Mucosa of descending colon (tissue), 3 donors: ENCODE data around the gene JPH3. TPM values are rescaled to one million over a fixed set of nuclear protein-coding genes. Genes with fewer than 3 reads are reported as not detected.

Experiments
- ATAC-seq: fragments of 200-7000 bp; cut with Tn5 transposase; one replicate; pipeline ENCODE4 v1.9.1; 2020; ENCODE audit warnings: mild to moderate bottlenecking, moderate library complexity
- DNase-seq, 3 donors: peaks; one replicate each; pipeline ENCODE4 v3.0.0-alpha.2; 2020
- H3K36me3 ChIP-seq: fragments of 200-600 bp; one replicate; pipeline ENCODE4 v1.8.0; 2021; ENCODE audit warnings: low read depth, mild to moderate bottlenecking
- H3K4me1 ChIP-seq: fragments of 200-600 bp; one replicate; pipeline ENCODE4 v1.8.0; 2021; ENCODE audit warnings: low read depth, mild to moderate bottlenecking
- H3K4me3 ChIP-seq: fragments of 200-600 bp; one replicate; pipeline ENCODE4 v1.8.0; 2021; ENCODE audit warnings: mild to moderate bottlenecking
- H3K9me3 ChIP-seq: fragments of 200-600 bp; one replicate; pipeline ENCODE4 v1.8.0; 2021; ENCODE audit warnings: mild to moderate bottlenecking
- intact Hi-C, 2 donors: fragments of 100-400 bp; cut with DNase I in 1 of 2; cut with micrococcal nuclease in 1 of 2; formaldehyde crosslinking; loops; one replicate each; pipeline versions ENCODE4 v1.11.0 to v1.11.1; 2022; cut with DNase I, micrococcal nuclease
- total RNA-seq, 3 donors: library from RNA; stranded (reverse); fragmentation: NEBNext Ultra II Directional in 2 of 3; extraction: Animal tissue kit (Norgen Biotek cat#: 25700) in 2 of 3; gene quantifications; one replicate each; pipeline versions ENCODE4 v1.2.1 to v1.2.4, GENCODE V29; 2021 to 2023
- TF ChIP-seq, protein P1 (sequence below): fragments of 200-600 bp; IDR thresholded peaks from one replicate; pipeline ENCODE4 v1.8.0; 2022; ENCODE audit warnings: antibody characterized with exemption, mild to moderate bottlenecking
- donor health status: DM: no; HTN: no; CAD: no; lungs with moderate emphysema.
- donor health status: DM: no; HTN: no; CAD: no.
- donor health status: DM: no; HTN: yes; CAD: no.

Gene JPH3
- total RNA-seq, 3 donors from 2014 or later = 0.17 to 2.1 (median 0.84) TPM

DNA sequence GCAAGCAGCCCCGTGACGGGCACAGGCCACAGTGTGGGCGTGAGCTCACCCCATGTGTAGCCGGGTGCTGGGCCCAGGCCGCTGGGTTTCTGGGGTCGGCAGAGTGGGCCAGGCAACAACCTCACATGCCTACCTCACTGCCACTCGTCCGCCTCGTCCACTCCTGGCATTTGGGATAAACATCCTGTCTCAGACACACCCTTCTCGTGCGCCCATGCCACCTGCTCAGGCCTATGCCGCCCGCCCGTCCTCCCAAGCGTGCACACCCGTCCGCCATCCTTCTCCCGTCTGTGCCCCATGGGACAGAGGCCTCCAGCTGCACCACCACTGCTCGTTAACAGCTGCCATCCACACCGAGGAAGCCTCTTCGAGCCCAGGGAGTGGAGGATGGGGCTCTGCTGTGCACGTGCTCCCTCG is 99.2 kb downstream of the JPH3 start:
- ATAC-seq = peak; percentile 19
- Histone ChIP-seq H3K4me3 (no peak overlapping the region), H3K9me3 (no peaks in the 10 kb centered on the region), H3K36me3 (no peaks in the 10 kb centered on the region), H3K4me1 (no peaks in the 10 kb centered on the region)
- TF ChIP-seq, protein P1, sequence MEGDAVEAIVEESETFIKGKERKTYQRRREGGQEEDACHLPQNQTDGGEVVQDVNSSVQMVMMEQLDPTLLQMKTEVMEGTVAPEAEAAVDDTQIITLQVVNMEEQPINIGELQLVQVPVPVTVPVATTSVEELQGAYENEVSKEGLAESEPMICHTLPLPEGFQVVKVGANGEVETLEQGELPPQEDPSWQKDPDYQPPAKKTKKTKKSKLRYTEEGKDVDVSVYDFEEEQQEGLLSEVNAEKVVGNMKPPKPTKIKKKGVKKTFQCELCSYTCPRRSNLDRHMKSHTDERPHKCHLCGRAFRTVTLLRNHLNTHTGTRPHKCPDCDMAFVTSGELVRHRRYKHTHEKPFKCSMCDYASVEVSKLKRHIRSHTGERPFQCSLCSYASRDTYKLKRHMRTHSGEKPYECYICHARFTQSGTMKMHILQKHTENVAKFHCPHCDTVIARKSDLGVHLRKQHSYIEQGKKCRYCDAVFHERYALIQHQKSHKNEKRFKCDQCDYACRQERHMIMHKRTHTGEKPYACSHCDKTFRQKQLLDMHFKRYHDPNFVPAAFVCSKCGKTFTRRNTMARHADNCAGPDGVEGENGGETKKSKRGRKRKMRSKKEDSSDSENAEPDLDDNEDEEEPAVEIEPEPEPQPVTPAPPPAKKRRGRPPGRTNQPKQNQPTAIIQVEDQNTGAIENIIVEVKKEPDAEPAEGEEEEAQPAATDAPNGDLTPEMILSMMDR = no peak
- DNase-seq = no peak
- intact Hi-C loops = no loop called here

DNA sequence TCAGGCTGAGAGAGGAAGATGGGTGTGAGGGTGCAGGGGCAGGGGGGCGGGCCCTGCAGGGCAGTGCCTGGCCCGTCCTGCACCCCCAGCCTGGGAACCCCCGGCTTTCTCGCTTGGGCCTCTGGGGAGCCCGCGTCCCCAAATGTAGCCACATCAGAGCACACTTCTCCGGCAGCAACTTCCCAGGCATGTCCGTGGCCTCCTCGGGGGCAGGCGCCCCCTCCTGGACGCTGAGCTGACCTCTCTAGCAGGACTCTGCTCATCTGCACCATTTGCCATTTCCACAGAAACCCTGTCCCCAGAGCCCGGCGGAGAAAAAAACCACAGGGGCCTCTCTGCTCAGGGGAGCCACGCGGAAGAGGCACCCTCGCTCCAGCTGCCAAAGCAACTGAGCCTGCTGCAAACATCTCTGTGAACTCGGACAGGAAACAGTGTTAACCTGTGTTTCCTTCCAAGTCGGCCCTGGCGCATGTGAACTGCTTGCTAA is 100.1 kb downstream of the JPH3 start:
- TF ChIP-seq, protein P1 = no peak
- peak in 2 of 3 donors; percentile 39 to 44 for DNase-seq
- intact Hi-C loops = no loop called here
- ATAC-seq = peak; percentile 34
- H3K4me3 ChIP-seq = no peak overlapping the region
- H3K4me1 ChIP-seq = no peaks in the 10 kb centered on the region
- no peaks in the 10 kb centered on the region for H3K36me3 ChIP-seq
- H3K9me3 ChIP-seq = no peaks in the 10 kb centered on the region

DNA sequence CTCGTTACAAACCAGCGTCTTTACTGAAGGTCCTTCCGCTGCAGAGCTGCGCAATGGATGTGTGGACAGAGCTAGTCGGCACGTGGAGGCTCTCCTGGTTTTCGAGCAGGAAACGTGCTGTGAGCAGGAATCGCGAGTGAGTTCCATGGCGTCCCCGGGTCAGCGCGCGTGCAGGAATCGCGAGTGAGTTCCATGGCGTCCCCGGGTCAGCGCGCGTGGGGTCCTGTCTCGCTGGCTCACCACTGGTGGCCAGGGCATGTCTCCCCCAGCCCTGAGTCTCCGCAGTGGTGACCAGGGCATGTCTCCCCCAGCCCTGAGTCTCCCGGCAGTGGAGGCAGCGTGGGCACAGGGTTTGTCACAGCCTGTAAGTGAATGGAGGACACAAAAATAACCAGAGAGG is 100.8 kb downstream of the JPH3 start:
- Histone ChIP-seq H3K36me3 (no peaks in the 10 kb centered on the region), H3K4me1 (no peaks in the 10 kb centered on the region), H3K9me3 (no peaks in the 10 kb centered on the region), H3K4me3 (no peak overlapping the region)
- DNase-seq (no peak), ATAC-seq (no peak)
- intact Hi-C loops = no loop called here
- TF ChIP-seq, protein P1 = no peak

DNA sequence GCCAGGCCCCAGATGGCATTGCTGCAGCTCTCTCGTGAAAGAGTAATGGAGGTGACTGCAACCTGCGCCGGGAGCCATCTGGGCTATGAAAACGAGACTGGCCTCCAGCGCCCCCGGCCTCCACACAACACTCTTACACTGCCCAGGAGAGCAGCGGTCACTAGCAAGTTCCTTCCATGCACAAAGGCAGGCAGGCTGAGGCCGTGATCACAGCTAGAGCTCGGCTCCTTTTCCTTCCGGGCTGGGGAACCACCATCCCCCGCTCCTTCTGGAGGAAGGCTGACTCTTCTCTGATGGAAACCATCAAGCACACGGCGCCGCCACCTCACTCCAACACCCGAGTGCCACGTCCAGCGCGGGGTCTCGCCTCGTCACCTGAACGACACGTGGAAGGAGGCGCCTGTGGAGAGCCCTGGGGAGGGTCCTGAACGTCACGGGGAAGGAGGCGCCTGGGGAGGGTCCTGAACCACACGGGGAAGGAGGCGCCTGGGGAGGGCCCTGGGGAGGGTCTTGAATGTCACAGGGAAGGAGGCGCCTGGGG is 101.6 kb downstream of the JPH3 start:
- no peaks in the 10 kb centered on the region for H3K4me1 ChIP-seq
- H3K4me3 ChIP-seq = no peak overlapping the region
- DNase-seq (no peak), ATAC-seq (no peak)
- H3K36me3 ChIP-seq = no peaks in the 10 kb centered on the region
- TF ChIP-seq, protein P1 = no peak
- no peaks in the 10 kb centered on the region for H3K9me3 ChIP-seq
- intact Hi-C loops = no loop called here

DNA sequence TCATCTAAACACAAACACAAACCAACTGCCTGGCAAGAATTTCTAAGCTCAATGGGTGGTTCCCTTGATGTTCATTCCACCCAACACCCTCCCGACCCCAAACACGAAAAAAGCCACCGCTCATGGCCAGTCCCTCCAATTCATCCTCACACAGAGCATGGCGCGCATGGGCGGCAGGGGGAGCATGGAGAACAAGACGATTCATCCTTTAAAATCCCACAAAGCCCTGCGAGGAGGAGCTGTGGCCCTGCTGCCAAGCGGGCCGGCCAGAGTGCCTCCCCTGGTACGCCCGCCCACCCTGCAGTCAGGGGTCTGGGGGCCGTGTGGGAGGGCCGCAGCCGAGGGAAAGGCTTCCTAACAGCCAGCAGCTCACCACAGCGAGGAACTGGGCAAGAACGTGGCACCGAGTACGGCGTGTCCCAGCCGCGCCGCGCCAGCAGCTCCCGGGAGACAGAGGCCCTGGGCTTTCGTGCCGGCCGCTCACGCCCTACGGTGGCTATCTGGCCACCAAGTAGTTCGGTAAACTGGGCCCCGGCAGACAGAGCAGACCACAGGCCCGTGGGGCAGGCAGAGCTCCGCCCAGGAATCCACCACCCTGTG is 102.5 kb downstream of the JPH3 start:
- intact Hi-C loops = no loop called here
- H3K36me3 ChIP-seq = no peaks in the 10 kb centered on the region
- TF ChIP-seq, protein P1 = no peak

More for the DNA sequence above, 102.5 kb downstream of the JPH3 start:
- ATAC-seq (no peak), DNase-seq (no peak)
- Histone ChIP-seq H3K9me3 (no peaks in the 10 kb centered on the region), H3K4me1 (no peaks in the 10 kb centered on the region), H3K4me3 (no peak overlapping the region)
